GM21737 (cell line): Measurements from ENCODE around the gene ADGB.

ENCODE experiments used
- ATAC-seq: cut with Tn5 transposase; IDR thresholded peaks from one replicate; pipeline ENCODE4 v1.9.1; 2021; ENCODE audit warnings: mild to moderate bottlenecking, moderate library complexity; ENCODE audit not compliant: unreplicated experiment

The ADGB gene

DNA sequence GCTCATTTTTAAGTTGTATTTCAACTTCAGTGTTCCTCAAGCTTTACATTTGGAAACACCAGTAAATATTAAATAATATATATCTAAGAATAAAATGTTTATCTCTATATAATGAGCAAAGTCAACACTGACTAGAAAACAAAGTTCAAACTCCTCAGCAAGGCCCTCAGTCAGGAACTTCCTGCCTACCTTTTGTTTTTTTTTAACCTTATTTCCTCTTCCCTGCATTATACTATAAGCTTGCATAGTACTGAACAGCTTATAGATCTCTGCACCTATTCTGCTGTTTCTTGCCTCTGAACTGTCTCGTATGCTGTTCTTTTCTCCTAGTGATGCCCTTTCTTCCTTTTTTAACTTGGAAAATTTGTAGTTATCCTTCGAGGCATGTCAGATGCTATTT is 29.6 kb downstream of the ADGB start:
- ATAC-seq = no peak

DNA sequence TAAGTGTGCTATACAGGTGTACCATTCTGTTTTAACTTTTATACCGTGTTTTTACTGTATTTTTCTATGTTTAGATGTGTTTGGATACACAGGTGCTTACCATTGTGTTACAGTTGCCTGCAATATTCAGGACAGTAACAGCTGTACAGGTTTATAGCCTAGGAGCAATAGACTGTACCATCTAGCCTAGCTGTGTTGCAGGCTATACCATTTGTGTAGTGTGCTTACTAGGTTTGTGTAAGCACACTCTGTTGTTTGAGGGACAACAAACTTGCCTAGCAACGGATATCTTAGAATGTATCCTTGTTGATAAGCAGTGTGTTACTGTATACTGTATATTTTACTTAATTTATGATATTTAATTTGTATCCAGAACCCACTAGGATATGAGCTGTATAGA is 35.2 kb downstream of the ADGB start:
- ATAC-seq = no peak

DNA sequence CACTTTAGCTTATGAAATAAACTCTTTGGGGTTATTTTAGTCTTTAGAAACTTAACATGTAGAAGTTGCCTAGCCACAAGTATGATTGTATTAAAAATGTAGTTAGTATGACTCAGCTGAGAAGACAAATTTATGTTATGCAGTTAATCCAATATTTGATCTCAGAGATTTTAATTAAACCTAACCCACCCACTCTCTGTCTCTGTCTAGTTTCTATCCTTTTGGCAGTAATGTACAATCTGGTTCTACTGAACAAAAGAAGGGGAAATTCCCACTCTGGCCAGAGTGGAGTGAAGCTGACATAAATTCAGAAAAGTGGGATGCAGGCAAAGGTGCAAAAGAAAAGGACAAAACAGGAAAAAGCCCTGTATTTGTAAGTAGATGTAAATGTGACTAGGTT is 36.4 kb downstream of the ADGB start:
- ATAC-seq = no peak

DNA sequence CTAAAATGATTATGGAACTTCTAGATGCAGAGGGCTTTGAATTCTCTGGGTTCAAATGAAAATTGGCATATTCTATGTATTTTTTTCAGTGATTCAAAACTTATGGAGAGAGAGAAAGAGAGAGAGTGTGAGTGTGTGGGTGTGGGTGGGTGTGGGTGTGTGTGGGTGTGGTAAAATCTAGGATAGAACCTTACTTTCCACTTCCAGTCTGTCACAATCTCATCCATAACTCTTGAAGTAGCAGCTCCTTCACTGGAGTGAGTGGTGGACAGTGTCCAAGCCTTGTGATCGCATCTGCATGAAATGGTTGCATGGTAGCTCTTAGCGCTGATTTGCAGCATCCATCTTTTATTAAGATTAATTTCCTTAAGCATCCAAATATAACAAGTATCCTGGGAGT is 37.7 kb downstream of the ADGB start:
- ATAC-seq = no peak

DNA sequence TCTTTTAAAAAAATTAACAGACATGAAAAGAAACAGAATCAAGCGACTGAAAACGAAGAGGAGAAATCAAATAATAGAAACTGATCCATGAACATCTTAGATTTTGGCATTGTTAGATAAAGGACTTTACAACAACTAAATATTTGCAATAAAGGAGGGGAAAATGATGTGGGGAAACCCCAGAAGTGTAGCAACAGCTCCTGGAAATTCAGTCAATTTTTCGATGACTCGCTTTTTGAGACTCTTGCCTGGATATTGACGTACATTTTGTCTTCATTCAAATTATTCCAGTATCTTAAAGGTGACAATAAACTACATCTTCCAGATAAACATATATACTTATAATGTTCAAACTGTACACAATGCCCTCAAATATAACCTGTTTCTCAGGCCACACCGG is 44.1 kb downstream of the ADGB start:
- no peak for ATAC-seq

DNA sequence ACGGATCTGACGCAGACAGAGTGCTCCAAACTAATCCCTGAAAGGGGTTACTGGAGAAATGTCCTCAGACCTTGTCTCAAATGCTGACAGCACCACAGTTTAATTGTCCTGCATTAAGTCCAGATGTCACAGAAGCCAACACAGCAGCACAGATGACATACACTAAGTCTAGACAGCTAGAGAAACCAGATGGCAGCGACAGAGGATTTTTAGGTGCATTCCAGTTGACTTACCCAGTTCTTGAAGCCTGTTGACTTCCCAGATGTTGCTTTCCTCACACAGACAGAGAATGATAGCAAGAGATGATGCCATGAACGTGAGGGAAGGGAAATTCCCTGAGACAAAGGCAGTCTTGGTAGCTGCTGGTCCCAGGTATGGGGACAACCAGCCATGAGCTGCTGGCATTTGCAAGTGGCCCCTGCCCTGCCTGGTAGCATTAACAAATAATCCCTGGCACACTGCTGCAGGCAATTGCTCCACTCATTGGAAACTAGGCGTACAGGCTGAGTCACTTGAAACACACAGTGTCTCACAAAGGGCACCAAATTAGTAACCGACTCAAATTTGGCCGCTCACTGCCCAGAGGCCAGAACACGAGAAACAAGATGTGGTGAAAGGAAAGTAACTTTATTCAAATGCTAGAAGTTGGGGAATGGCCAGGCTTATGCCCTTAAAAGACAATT is 52.2 kb downstream of the ADGB start:
- ATAC-seq = no peak

DNA sequence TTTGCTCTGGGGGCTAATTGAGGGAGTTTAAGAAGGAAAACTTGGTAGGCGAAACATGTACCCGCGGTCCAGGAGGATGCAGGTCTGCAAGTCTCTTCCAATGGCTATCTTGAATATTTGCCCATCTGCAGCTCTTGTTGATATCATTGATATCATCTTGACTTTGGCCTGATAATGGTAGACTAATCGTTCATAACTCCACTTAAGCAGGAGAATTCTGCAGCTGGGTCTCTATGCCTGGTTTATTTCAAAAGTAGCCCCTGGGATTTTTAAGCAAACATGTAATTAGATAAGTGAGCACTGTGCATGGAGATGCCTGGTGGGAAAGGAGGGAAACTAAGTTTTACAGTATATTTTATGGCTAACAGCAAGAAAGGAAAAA is 52.7 kb downstream of the ADGB start:
- no peak for ATAC-seq

DNA sequence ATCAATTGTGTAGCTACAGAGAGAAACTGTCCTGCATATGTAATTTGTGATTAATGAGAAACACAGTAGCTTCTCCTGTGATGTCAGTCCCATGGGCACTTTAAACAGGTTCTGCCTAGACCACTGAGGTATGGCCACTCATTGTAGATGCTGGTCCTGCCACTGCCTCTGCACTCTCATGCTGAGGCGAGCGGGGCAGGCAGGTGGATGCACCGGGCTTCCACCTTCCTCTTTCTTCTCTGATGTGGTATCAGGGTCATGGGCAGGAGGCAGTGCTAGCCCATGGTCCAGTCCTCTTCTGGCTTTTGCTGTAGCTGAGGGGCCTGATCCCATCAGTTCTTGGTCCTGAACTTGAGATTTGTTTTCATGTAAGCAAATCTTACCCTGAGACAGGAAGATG is 58.7 kb downstream of the ADGB start:
- ATAC-seq = no peak

DNA sequence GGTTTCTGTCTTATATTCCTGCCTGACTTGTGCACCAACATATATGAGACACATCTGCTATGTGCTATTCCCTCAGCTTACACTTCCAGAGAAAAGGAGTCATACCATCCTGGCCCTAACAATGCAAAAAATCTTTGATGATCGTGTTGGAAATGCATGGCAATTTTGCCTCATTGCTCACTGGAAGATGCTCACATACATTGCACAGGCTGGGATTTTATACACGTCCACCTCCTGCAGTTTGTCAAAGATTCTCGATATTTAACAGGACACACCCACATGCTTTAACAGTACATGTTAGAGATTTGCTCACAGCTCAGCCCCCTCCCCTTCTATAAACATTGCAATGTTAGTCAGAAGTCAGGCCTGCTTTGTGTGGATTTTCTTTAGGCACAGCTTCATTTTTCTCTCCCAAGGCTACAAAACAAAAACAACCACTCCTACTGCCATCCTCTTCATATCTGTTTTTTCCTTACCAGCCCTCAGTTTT is 66.1 kb downstream of the ADGB start:
- no peak for ATAC-seq

DNA sequence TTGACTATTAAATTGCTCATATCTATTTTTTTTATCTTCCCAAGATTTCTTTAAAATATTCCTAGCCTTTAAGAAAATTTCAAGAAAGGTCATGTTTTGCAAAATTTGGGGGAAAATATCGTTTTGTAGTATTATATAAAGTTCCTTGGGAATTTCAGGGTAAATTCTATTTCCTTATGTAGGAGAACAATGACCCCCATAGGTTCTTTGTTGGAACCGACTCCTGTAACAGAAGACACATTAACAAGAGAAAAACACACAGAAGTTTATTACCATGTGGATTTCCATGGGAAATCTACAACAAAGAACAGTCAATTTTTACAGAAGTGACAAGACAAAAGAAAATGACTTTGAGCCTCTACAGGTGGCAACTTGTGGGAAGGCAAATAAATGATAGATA is 68.1 kb downstream of the ADGB start:
- ATAC-seq = no peak

DNA sequence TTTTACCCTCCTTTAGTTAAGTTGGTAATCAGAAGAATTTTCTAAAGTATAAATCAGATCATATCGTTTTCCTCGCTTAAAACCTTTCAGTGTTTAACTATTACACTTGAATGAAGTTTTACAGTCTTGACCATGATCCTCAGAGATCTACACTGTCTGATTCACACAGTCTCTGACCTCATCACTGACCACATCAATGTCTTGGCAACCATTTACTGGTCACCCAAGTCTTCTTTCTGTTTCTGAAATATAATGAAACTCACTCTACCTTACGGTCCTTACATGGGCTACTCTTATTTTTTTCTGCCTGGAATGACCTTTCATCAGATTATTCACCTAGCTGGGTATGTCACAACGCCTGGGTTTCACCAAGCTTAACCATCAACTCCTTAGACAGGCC is 71.4 kb downstream of the ADGB start:
- ATAC-seq = no peak

DNA sequence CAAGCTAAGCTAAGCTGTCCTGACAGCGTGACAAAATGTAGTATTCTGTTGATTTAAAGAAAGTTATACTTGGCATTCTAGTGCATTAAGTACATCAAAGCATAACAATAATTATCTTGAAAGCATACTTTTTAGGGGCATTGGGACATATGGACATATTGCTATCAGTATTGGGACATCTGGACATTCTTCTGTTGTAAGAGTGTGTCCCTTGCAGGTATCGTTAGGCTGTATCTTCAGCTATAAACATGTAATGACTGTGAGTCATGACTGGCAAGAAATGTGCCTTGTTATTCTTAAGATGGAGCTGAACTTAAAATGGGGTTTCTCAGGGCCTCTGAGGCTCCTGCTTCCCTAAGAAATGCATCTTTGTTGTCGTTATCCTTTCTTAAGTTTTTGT is 74.3 kb downstream of the ADGB start:
- no peak for ATAC-seq

DNA sequence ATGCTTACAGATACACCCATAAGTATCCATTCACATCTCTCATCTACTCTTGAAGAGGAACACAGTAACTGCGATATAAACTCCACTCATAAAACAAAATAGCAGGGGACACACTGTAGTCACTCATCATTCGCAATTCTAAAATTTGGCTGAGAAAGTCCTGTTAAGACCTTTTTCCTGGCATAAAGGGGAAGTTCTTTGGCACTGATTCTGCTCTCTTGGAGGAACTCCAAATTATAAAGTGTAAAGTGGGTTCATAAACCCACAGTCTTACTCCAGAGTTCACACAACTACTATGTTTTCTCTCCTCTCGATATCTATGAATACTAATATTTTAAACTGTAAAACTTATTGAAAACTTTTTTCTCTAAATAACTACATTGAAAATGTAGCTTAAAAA is 80.6 kb downstream of the ADGB start:
- no peak for ATAC-seq

DNA sequence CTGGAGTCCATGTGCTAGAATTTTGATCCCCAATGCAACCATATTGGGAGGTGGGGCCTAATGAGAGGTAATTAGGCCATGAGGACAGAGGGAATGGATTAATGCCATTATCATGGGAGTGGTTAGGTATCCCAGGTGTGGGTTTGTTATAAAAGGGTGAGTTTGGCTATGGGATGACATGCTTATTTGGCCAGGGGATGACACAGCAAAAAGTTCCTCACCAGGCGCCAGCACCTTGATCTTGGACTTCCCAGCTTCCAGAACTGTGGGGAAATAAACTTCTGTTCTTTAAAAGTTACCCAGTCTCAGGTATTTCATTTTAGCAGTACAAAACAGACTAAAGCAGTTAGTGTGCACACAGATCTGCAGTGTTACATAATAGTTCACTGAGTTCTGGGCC is 84.1 kb downstream of the ADGB start:
- no peak for ATAC-seq

DNA sequence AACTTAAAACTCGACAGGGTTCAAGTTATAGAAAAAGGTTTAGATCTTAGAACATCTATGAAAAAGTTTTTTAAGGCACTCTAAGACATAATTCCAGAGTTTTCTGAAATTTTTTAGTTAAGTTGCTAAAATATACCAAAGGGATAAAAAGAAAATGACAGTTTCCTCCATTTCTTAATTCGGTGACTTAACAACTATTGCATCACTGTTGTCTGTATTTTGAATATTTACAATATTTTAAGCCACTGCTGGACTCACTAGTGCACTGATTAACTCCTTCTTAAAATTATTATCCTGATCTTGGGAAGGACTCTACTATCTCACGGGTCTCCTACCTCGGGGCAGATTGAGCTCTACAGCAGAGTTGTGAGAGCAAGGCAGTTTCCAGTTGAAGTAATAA is 91.0 kb downstream of the ADGB start:
- ATAC-seq = no peak

DNA sequence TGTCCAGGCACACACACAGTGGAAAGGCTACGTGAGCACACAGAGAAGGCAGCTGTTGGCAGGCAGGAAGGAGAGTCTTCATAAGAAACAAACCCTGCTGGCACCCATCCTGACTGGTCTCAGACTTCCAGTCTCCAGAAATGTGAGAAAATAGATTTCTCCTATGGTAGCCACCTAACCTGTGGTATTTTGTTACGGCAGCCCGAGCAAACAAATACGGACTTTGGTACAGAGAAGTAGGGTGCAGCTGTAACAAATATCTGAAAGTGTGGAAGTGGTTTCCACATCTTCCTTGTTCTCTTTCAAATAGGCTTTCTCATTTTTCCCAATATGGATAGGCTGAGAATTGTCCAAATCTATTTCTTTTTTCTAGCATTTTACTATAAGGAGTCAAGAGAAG is 94.6 kb downstream of the ADGB start:
- no peak for ATAC-seq

DNA sequence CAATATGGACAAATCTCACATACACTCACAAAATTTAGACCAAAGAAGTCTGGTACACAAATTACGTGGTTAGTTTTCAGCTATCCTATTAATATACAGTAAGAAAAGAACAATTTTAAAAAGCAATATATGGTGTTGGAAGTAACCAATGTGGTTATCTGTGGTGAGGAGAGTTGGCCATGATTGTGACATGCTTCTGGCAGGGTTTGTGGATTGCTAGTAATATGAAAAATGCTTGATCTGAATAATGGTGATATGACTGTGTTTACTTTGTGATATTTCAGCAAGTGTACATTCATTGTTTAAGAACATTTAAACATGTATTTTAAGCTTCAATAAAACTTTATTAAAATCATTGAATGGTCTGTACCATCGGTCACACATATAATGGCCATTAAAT is 99.1 kb downstream of the ADGB start:
- no peak for ATAC-seq

DNA sequence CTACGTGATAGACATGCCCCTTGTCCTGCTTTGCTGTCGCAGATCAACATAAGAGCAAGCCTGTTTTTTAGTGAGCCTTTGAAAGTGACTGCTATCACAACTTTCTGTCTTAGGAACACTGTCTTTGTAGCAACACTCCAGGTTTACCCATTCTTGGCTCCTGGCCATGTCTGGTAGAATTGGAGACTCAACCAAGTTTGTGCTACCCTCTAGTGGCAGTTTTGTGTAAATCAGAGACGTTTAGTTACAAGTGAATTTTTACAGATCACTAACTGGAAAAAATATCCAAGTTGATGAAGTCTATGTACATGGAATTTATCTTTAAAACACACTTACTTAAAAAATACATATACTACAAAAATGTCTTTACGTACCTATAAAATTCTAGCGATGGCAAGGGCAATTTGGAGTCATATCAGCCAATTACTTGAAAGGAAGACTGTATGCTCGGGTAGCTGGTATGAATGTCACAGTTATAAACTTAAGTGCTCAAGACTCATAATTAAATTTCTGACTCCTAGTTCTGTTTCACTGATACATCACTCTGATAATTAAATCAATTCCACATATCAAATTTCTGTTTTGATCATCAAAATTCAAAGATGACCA is 101.4 kb downstream of the ADGB start:
- peak; percentile 78 for ATAC-seq

DNA sequence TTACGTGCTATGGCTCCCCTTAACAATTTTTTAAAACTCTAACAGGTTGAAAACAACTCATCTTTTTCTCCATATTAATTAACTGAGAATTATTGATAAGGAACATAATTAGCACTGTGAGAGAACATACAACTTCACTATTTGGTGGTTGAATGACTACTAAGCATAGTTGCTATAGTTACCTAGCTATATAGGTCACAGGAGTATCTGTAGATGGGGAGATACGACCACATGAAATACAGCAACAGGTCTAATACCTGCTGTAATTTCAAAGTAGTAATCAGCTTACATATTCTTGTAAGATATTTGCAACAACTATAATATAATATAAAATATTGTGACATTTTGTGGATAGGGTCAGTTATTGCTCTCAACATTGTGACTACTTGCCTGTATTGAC is 102.9 kb downstream of the ADGB start:
- no peak for ATAC-seq

DNA sequence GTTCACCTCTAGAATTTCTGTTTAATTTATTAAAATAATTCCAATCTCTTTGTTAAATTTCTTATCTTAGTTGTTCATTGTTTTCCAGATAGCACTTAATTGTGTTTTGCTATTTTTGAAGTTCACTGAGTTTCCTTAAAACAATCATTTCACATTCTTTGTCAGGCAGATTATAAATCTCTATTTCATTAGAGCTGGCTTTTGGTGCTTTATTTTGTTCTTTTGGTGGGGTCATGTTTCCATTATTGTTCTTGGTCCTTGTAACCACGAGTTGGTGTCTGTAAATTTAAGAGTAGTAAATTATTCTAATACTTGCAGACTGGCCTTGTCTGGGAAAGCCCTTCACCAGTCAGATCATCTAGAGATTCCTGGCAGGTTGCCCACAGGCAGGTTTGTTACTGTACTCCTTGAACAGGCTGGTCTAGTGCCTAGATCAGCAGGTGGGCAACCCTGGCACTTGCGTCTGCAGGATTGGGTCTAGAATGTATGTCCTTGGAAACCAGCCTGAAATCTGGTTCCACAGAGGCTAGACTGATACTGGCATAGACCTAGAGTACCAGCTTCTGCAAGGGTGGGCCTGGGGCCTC is 110.4 kb downstream of the ADGB start:
- ATAC-seq = no peak

DNA sequence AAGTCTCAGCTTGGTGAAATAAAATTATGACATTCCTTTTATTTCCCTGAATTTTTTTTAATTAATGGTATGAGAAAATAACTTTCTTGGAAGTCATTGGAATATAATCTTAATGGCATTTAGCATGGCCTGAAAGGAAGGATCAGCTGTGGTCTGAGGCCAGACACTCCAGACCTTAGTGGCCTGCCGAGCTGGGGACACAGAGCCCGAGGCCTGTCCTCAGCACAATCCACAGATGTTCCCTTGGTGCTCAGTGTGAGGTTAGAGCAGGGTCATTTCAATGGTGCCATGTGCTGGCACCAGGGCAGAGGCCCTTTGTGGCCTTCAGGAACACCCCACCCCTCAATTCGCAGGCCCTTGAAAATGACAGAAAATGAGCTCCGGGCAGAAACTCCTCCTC is 120.6 kb downstream of the ADGB start:
- ATAC-seq = no peak

DNA sequence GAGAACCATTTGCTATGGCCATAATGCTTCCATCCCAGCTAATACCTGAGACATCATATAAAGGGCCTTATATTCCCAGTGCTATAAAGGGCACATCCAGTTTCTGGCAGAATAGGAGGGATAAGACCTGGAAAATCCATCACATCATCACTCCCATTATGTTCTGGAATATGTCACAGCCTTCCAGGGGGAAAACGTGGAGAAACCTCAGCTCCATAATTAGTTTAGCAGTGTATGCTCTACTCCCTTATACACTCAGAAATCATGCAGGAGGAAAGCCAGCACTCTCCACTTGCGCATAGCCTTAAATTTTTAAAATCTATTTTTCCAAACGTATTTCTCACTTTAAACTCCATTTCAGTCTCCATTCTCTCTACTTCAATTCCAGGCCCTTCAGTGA is 140.9 kb downstream of the ADGB start:
- no peak for ATAC-seq

DNA sequence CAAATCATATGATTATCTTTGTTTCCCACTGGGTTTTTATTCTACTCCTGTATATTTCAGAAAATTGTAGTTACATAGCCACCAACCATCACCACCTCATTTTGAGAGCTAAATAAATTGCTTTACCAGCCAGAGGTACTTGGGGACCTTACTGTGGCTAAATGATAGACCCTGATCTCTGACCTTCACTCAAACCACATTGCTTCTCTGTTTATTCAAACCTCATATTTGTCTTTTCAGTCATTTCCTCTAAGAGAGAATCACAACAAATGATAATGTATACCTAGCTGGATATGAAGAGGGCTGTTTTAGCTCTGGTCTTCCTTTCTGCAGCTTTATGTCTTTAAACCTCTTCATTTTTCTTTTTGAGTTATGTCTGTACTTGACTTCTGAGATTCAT is 142.8 kb downstream of the ADGB start:
- ATAC-seq = no peak
